ENCODE measurements around the gene SPOCK2.

Gene SPOCK2

GRCh38 chr10:72030762-72031543 is 57.4 kb downstream of the SPOCK2 start:
- H3K4me1 Mint-ChIP-seq (ENCODE audit: low read depth) = no peaks in the 10 kb centered on the region
- no peaks in the 10 kb centered on the region for H3K27me3 Mint-ChIP-seq
- no peaks in the 10 kb centered on the region for H3K9me3 Mint-ChIP-seq (ENCODE audit: low read depth)
- H3K27ac Mint-ChIP-seq = no peak overlapping the region
- H3K36me3 Mint-ChIP-seq = no peaks in the 10 kb centered on the region
- H3K4me3 Mint-ChIP-seq = no peak overlapping the region

- no peaks in the 10 kb centered on the region for H3K27me3 Mint-ChIP-seq
- H3K27ac Mint-ChIP-seq = no peak overlapping the region
- no peaks in the 10 kb centered on the region for H3K9me3 Mint-ChIP-seq (ENCODE audit: low read depth)
- H3K36me3 Mint-ChIP-seq = no peaks in the 10 kb centered on the region
- H3K4me3 Mint-ChIP-seq = no peak overlapping the region
- H3K4me1 Mint-ChIP-seq (ENCODE audit: low read depth) = no peaks in the 10 kb centered on the region
These were observed 58.9 kb downstream of the SPOCK2 start for GRCh38 chr10:72029414-72029813.

- H3K27ac Mint-ChIP-seq = no peak overlapping the region
- H3K36me3 Mint-ChIP-seq = no peaks in the 10 kb centered on the region
- no peaks in the 10 kb centered on the region for H3K27me3 Mint-ChIP-seq
- no peaks in the 10 kb centered on the region for H3K4me1 Mint-ChIP-seq (ENCODE audit: low read depth)
- no peak overlapping the region for H3K4me3 Mint-ChIP-seq
- H3K9me3 Mint-ChIP-seq (ENCODE audit: low read depth) = no peaks in the 10 kb centered on the region
These were observed 60.9 kb downstream of the SPOCK2 start for GRCh38 chr10:72027498-72027897.

- Mint-ChIP-seq H3K27ac (no peak overlapping the region), H3K4me3 (no peak overlapping the region), H3K4me1 (ENCODE audit: low read depth) (no peaks in the 10 kb centered on the region), H3K27me3 (no peaks in the 10 kb centered on the region), H3K9me3 (ENCODE audit: low read depth) (no peaks in the 10 kb centered on the region), H3K36me3 (no peaks in the 10 kb centered on the region)
These were observed 61.9 kb downstream of the SPOCK2 start for GRCh38 chr10:72026278-72027111.

GRCh38 chr10:72025832-72026231 is 62.5 kb downstream of the SPOCK2 start:
- H3K9me3 Mint-ChIP-seq (ENCODE audit: low read depth) = no peaks in the 10 kb centered on the region
- H3K27me3 Mint-ChIP-seq = no peaks in the 10 kb centered on the region
- H3K4me3 Mint-ChIP-seq = no peak overlapping the region
- H3K36me3 Mint-ChIP-seq = no peaks in the 10 kb centered on the region
- H3K4me1 Mint-ChIP-seq (ENCODE audit: low read depth) = no peaks in the 10 kb centered on the region
- H3K27ac Mint-ChIP-seq = no peak overlapping the region

- Mint-ChIP-seq H3K4me3 (no peak overlapping the region), H3K36me3 (no peaks in the 10 kb centered on the region), H3K4me1 (ENCODE audit: low read depth) (no peaks in the 10 kb centered on the region), H3K9me3 (ENCODE audit: low read depth) (no peaks in the 10 kb centered on the region), H3K27ac (no peak overlapping the region), H3K27me3 (no peaks in the 10 kb centered on the region)
These were observed 63.0 kb downstream of the SPOCK2 start for GRCh38 chr10:72025400-72025799.

GRCh38 chr10:72024596-72024995 is 63.8 kb downstream of the SPOCK2 start:
- no peak overlapping the region for H3K27ac Mint-ChIP-seq
- H3K27me3 Mint-ChIP-seq = no peaks in the 10 kb centered on the region
- H3K9me3 Mint-ChIP-seq (ENCODE audit: low read depth) = no peaks in the 10 kb centered on the region
- no peaks in the 10 kb centered on the region for H3K4me1 Mint-ChIP-seq (ENCODE audit: low read depth)
- H3K36me3 Mint-ChIP-seq = no peaks in the 10 kb centered on the region
- H3K4me3 Mint-ChIP-seq = no peak overlapping the region

- no peaks in the 10 kb centered on the region for H3K9me3 Mint-ChIP-seq (ENCODE audit: low read depth)
- no peaks in the 10 kb centered on the region for H3K27me3 Mint-ChIP-seq
- no peak overlapping the region for H3K4me3 Mint-ChIP-seq
- H3K27ac Mint-ChIP-seq = no peak overlapping the region
- H3K4me1 Mint-ChIP-seq (ENCODE audit: low read depth) = no peaks in the 10 kb centered on the region
- no peaks in the 10 kb centered on the region for H3K36me3 Mint-ChIP-seq
These were observed 66.1 kb downstream of the SPOCK2 start for GRCh38 chr10:72022228-72022627.

GRCh38 chr10:72020914-72021809 is 67.2 kb downstream of the SPOCK2 start:
- Mint-ChIP-seq H3K9me3 (ENCODE audit: low read depth) (no peaks in the 10 kb centered on the region), H3K4me3 (no peak overlapping the region), H3K27ac (no peak overlapping the region), H3K27me3 (no peaks in the 10 kb centered on the region), H3K36me3 (no peaks in the 10 kb centered on the region), H3K4me1 (ENCODE audit: low read depth) (no peaks in the 10 kb centered on the region)

GRCh38 chr10:72019085-72019876 is 69.1 kb downstream of the SPOCK2 start:
- Mint-ChIP-seq H3K36me3 (no peaks in the 10 kb centered on the region), H3K9me3 (ENCODE audit: low read depth) (no peaks in the 10 kb centered on the region), H3K27ac (no peak overlapping the region), H3K27me3 (no peaks in the 10 kb centered on the region), H3K4me3 (no peak overlapping the region), H3K4me1 (ENCODE audit: low read depth) (no peaks in the 10 kb centered on the region)

GRCh38 chr10:72016608-72017300 is 71.6 kb downstream of the SPOCK2 start:
- Mint-ChIP-seq H3K27me3 (no peaks in the 10 kb centered on the region), H3K4me3 (no peak overlapping the region), H3K9me3 (ENCODE audit: low read depth) (no peaks in the 10 kb centered on the region), H3K36me3 (no peaks in the 10 kb centered on the region), H3K4me1 (ENCODE audit: low read depth) (no peaks in the 10 kb centered on the region), H3K27ac (no peak overlapping the region)

GRCh38 chr10:72015841-72016240 is 72.5 kb downstream of the SPOCK2 start:
- H3K27ac Mint-ChIP-seq = no peak overlapping the region
- no peaks in the 10 kb centered on the region for H3K27me3 Mint-ChIP-seq
- no peaks in the 10 kb centered on the region for H3K36me3 Mint-ChIP-seq
- H3K4me3 Mint-ChIP-seq = no peak overlapping the region
- H3K9me3 Mint-ChIP-seq (ENCODE audit: low read depth) = no peaks in the 10 kb centered on the region
- no peaks in the 10 kb centered on the region for H3K4me1 Mint-ChIP-seq (ENCODE audit: low read depth)

- no peak overlapping the region for H3K27ac Mint-ChIP-seq
- H3K4me1 Mint-ChIP-seq (ENCODE audit: low read depth) = no peaks in the 10 kb centered on the region
- no peak overlapping the region for H3K4me3 Mint-ChIP-seq
- H3K27me3 Mint-ChIP-seq = no peaks in the 10 kb centered on the region
- H3K36me3 Mint-ChIP-seq = no peaks in the 10 kb centered on the region
- H3K9me3 Mint-ChIP-seq (ENCODE audit: low read depth) = no peaks in the 10 kb centered on the region
These were observed 73.4 kb downstream of the SPOCK2 start for GRCh38 chr10:72014785-72015480.
